DMS53 treated with DMSO at 0.1 percent for 48 hours (cell line): ENCODE data around the gene C4B.
A peak's percentile ranks its signal among the peaks of the same experiment; 100 is the strongest.
"Not testable (repeated sequence)": the region's sequence is repeated elsewhere in the genome, so short reads cannot be mapped to it uniquely, and the experiment has no call there.

Experiments
- DNase-seq: peaks from one replicate; lab custom pipeline; 2025; ENCODE audit not compliant: unreplicated experiment; lab: John Stamatoyannopoulos, UW

Gene C4B

DNA sequence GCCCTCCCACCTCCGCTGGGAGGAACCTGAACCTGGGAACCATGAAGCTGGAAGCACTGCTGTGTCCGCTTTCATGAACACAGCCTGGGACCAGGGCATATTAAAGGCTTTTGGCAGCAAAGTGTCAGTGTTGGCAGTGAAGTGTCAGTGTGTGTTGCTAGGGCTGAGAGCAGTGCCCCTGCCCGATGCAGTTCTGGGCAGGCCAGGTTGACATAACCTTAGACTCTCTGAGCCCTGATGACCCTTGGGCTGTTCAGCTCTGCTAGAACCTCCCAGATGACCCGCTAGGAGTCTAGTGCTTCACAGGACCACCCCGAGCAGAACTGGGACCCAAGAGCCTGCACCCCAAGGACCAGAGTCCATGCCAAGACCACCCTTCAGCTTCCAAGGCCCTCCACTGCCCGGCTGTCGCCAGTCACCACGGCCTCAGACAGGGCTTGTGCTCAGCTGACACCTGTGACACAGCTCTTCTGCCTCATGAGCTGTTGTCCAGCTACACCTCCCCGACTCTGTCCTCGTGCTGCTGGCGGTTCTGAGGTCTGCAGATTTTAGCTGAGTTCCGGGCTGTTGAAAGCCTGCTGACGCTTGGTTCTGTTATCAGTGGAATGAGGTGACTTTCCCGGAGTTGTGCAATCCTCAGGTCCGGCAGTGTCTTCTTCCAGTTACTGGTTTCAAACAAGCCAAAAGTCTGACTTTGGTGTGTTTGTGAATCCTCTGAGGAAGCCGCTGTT is 20.9 kb downstream of the C4B start:
- DNase-seq, result not testable (repeated sequence)

GRCh38 chr6:32037136-32037535 is 22.5 kb downstream of the C4B start:
- not testable (repeated sequence) for DNase-seq

DNA sequence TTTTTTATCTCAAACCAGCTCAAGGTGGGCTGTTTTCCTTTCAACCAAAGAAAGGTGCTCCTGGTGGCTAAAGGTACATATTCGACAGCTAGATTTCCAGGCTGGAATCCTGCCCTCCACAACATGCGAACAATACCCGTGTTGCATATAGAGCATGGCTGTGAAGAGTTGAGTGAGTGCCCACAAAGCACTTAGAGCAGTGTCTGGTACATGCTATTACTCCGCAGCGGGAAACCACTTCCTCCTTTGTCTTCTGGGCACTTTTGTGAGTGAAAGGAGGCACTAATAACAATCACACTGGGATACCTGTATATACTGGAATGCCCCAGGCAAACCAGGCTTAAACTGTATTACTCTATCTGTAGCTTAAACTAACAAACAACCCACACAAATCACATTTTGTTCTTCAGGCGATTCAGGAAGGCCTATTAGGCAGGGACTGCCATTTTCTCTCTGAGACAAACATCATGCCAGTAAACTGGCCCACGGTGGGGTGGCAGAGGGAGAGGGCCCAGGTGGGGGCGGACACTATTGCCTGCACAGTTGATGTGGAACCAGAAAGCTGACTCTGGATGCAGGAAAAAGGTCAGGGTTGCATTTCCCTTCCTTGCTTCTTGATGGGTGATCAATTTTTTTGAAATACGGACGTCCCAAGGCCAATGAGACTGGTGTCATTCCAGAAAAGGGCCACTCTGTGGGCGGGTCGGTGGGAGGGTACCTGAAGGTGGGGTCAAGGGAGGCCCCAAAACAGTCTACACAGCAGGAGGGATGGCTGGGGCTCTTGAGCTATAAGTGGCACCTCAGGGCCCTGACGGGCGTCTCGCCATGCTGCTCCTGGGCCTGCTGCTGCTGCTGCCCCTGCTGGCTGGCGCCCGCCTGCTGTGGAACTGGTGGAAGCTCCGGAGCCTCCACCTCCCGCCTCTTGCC is 23.3 kb downstream of the C4B start, which contains the start of gene CYP21A2:
TSS of gene CYP21A2 (plus strand) at position 818 of the 927 bp plus-strand sequence. CDS start at position 826, 8 bp downstream.
- not testable (repeated sequence) for DNase-seq

GRCh38 chr6:32038878-32039277 is 24.3 kb downstream of the C4B start:
- not testable (repeated sequence) for DNase-seq

DNA sequence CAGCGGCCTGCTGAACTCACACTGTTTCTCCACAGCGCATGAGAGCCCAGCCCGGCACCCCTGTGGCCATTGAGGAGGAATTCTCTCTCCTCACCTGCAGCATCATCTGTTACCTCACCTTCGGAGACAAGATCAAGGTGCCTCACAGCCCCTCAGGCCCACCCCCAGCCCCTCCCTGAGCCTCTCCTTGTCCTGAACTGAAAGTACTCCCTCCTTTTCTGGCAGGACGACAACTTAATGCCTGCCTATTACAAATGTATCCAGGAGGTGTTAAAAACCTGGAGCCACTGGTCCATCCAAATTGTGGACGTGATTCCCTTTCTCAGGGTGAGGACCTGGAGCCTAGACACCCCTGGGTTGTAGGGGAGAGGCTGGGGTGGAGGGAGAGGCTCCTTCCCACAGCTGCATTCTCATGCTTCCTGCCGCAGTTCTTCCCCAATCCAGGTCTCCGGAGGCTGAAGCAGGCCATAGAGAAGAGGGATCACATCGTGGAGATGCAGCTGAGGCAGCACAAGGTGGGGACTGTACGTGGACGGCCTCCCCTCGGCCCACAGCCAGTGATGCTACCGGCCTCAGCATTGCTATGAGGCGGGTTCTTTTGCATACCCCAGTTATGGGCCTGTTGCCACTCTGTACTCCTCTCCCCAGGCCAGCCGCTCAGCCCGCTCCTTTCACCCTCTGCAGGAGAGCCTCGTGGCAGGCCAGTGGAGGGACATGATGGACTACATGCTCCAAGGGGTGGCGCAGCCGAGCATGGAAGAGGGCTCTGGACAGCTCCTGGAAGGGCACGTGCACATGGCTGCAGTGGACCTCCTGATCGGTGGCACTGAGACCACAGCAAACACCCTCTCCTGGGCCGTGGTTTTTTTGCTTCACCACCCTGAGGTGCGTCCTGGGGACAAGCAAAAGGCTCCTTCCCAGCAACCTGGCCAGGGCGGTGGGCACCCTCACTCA is 25.0 kb downstream of the C4B start:
- DNase-seq, result not testable (repeated sequence)

DNA sequence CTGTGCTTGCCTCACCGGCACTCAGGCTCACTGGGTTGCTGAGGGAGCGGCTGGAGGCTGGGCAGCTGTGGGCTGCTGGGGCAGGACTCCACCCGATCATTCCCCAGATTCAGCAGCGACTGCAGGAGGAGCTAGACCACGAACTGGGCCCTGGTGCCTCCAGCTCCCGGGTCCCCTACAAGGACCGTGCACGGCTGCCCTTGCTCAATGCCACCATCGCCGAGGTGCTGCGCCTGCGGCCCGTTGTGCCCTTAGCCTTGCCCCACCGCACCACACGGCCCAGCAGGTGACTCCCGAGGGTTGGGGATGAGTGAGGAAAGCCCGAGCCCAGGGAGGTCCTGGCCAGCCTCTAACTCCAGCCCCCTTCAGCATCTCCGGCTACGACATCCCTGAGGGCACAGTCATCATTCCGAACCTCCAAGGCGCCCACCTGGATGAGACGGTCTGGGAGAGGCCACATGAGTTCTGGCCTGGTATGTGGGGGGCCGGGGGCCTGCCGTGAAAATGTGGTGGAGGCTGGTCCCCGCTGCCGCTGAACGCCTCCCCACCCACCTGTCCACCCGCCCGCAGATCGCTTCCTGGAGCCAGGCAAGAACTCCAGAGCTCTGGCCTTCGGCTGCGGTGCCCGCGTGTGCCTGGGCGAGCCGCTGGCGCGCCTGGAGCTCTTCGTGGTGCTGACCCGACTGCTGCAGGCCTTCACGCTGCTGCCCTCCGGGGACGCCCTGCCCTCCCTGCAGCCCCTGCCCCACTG is 25.9 kb downstream of the C4B start:
- DNase-seq, result not testable (repeated sequence)

DNA sequence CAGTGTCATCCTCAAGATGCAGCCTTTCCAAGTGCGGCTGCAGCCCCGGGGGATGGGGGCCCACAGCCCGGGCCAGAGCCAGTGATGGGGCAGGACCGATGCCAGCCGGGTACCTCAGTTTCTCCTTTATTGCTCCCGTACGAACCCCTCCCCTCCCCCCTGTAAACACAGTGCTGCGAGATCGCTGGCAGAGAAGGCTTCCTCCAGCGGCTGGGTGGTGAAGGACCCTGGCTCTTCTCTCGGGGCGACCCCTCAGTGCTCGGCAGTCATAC is 26.4 kb downstream of the C4B start:
- not testable (repeated sequence) for DNase-seq

GRCh38 chr6:32041385-32041784 is 26.8 kb downstream of the C4B start:
- not testable (repeated sequence) for DNase-seq

DNA sequence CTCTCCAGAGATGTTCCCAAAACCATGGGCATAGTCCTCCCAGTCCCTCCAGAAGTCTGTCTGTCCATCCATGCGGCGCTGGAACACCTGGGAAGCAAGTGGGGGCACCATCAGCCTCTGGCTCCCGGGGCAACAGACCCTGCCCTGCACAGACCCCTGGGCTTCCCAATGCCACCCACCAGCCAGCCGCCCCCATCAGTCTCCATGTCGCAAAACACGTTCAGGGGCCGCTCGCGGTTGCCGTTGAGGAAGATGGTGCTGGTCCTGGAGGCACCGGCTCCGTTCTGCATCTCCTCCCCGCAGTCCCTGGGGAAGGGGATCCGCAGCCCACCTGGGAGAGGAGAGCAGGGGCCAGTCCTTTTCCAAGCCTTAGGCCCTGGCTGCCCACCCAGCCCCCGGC is 27.7 kb downstream of the C4B start:
- not testable (repeated sequence) for DNase-seq

DNA sequence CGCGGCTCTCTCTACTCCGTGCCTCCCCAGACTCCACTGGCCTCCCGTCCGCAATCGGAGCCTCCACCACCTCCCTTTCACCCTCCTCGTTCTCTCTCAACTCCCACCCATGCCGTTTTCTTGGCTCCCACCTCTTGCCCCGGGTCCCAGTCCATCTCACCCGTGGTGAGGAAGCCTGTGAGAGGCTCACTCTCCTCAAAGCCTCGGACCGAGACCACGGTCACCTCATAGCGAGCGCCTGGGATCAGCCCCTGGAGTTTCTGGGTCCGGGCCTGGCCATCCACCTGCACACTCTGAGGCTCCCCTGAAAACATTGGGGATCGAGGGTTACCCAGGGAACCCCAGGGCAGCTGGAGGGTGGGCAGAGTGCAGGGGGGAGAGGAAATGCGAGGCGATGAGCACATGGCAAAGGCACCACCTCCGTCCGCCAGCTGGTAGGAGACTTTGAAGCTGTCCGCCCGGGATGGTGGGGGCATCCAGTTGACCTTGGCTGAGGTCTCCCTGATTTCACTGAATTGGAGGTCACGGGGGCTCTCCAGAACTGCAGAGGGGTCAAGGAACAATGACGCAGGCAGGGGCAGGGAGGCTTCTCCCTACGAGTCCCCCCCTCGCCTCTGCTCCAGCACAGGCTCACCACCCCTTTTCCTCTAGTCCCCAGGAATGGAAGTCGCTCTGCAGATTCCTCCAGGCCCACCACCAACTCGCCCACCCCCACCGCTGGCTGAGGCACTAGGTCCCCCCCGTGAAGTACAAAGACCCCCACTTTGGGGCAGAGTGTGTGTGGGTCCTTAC is 29.2 kb downstream of the C4B start:
- not testable (repeated sequence) for DNase-seq

DNA sequence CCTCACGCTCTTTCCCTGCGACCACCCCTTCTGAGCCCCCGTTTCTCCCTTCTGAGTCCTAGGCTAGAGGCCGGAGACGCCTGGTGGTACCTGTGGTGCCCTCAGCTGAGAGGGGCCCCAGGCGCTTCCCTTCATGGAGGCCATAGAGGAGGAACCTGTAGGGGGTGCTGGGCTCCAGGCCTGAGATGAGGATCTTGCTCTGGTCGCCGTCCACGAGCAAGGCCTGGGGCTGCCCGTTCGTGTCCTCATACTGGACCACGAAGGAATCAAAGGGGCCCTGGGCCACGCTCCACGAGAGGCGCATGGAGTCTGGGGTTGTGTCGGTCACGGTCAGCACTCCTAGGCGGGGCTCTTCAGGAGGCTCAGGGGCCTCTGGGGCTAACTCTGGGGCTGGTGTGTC is 30.3 kb downstream of the C4B start:
- DNase-seq, result not testable (repeated sequence)

GRCh38 chr6:32045811-32046449 is 31.3 kb downstream of the C4B start:
- no peak for DNase-seq

GRCh38 chr6:32046450-32047083 is 32.0 kb downstream of the C4B start:
- no peak for DNase-seq

DNA sequence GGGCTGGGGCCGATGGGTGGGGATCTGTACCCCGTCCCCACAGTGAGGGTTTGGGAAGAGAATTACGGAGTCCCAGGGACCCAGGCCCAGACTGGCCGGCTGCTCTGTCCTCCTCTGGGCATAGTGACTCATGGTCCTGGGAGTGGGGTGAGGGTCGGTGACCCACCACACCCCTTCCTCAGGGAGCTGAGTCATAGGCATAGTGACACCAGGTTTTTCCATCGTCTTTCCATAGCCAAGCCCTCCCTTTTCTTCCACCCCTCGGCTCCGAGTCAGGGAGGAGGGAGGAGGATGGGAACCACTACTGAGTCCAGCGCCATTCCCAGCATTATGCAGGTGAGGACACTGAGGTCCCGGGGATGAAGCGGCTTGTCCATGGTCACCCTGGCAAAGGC is 32.5 kb downstream of the C4B start:
- DNase-seq, result no peak

GRCh38 chr6:32047539-32047854 is 32.9 kb downstream of the C4B start:
- no peak for DNase-seq

DNA sequence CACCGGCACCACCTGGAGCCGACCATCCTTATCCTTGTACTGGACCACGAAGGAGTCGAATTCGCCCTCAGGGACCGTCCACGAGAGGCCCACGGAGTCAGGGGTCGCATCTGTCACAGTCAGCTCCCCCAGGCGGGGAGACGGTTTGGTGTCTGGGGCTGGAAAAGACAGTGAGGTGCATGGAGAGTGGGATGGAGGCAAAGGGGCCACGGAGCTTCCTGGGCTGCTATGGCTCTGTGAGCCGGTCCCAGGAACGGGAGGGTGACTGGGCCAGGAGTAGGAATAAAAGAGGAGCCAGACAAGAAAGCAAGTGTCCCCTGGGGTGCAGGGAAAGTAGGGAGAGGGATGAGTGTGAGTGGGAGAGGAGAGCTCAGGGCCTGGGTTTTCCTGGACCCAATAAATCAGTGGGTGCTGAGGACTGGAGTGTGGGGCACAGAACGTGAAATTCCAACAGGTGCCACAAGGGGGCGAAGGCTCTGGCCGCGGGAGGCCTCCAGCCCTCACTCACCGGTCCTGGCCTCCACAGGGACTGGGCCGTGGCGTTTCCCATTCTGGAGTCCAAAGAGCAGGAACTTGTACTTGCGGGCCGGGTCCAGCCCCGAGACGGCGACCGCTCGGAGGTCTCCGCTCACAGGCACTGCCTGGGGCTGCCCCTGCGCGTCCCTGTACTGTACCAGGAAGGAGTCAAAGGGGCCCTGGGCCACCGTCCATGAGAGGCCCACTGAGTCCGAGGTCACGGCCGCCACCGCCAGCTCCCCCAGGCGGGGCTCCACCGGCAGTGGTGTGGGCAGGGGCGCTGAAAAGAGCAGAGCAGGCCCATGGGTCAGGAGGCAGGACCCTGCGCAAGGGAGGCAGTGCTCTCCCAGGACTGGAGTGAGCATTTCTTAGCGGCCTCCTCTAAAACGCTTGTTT is 33.5 kb downstream of the C4B start:
- DNase-seq, result peak; percentile 34

GRCh38 chr6:32049149-32049548 is 34.6 kb downstream of the C4B start:
- DNase-seq, result not testable (repeated sequence)

- DNase-seq, result not testable (repeated sequence)
Measured at GRCh38 chr6:32049736-32050135, 35.1 kb downstream of the C4B start.
